Measurements from ENCODE around the gene BACH2.
"Not testable (repeated sequence)": the region's sequence is repeated elsewhere in the genome, so short reads cannot be mapped to it uniquely, and the experiment has no call there.

Gene BACH2

DNA sequence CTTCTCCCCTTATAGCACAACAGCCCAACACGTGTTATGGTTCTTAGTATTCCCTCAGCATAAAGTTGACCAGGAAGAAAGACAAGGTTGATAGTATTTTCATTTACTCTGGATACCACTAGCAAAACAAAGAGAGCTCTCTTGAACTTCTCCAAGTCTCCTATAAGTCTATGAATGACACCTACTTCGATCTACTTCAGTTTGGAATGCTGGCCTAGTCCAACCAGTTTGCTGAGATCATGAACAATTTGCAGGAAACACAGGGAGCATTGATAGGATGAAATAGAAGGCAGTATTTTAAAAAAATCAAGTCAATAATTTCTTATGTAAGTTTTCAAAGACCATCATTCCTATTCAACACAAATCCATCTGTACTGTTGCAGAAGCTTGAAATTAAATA is 308.8 kb downstream of the BACH2 start:
- no peak for DNase-seq (ENCODE audit: low read depth)

DNA sequence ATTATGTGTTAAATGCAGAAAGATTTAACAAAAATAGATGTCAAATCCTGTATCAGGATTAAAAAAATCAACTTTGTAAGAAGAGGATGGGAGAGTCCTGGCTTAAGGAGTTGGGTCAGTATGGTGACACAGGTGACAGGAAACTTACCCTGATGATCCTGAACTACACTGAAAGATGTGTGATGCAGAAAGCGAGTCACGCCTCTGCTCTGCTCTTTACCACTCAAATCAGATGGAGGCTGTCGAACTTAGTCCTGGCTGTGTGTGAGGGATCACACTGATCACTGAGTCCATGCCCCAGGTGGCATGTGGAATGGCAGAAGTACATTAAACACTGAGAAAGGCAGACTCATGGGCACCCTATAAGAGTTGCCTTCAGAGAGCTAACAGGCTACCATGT is 309.5 kb downstream of the BACH2 start:
- no peak for DNase-seq (ENCODE audit: low read depth)

DNA sequence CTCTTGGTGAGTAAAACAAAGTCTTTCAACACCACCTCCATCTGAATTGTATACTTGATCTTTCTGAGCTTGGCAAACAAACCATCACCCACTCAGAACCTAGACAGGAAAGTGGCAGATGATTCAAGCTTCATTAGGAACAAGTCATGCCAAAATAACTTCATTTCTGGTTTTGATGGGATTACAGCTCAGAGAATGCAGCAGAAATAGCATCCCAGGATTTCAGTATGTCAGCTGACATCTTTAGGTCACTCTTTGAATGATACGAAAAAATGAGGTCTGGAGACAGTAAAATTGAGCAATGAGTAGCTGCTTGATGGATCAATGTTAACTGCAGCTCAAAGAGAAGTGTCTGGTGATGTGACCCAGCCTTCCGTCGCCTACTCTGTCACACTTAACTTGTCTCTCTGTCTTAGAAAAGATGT is 310.0 kb downstream of the BACH2 start:
- DNase-seq (ENCODE audit: low read depth) = no peak

DNA sequence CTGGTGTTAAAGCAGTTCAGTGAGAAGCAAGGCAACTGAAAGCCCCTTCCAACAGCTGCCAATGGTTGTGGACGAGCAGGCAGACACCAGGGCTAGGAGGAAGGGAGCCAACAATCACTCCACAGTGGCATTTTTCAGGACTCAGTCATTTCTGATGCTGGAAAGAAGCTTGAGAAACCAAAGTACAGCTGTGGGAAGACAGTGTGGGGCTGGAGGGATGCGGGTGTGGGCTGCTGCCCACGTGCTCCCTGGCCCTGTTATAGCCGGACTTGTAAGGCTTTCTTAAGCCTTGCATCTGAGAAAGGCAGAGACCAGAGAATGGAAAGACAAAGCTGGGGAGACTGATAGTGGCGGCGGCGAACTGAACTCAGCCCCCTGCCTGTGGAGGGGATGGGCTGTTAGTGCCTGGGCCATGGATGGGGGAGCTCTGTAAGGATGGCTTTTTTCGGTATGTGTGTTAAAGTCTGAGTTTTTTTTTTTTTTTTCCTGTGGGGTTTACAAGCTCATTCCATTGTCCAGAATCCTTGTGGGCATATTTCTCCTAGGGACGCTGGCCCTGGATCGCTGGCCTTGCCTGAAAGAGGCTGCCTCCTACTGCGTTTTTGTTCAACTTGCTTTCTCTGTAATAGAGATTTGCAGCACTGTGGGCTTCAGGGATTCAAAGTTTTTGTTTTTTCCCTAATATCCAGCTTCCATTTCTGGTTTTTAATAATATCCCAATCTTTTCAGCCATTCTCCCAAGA is 310.7 kb downstream of the BACH2 start:
- DNase-seq (ENCODE audit: low read depth) = no peak

DNA sequence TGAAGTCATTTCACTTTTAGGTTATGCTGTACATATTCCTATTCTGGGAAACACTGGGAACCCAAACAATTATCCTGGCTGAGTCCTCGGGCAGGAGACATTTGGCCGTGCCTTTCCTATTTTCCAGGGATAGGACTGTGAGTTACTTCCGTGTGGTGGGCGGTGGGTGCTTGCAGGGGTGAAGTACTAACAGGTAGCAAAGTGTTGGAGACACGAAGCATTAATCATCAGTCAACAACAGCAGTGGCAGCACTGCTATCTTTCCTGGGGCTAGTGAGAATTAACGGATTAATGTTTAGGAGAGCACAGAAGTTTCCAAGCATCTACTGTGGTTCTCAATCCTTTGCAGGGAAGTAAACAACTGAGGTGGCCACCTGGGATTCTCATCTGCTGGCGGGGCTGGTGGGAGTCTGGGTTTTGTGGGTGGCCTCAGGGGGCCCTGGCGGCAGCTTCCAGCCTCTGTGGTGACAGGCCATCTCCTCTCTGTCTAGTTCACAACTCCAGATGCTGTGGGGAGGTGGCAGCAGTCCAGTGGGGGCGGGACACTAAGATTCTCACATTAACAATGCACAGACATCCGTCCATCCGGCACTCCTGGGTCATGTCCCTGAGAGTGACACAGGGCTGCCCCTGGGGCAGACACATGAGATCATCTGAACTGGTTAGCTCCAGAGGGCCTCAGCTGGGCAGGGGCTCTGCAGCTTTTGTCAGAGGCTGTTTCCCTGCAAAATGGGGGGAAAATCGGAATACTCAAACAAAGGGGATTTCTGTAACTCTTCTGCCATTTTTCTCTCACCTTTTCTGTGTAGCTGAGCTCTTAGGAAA is 311.5 kb downstream of the BACH2 start:
- no peak for DNase-seq (ENCODE audit: low read depth)

DNA sequence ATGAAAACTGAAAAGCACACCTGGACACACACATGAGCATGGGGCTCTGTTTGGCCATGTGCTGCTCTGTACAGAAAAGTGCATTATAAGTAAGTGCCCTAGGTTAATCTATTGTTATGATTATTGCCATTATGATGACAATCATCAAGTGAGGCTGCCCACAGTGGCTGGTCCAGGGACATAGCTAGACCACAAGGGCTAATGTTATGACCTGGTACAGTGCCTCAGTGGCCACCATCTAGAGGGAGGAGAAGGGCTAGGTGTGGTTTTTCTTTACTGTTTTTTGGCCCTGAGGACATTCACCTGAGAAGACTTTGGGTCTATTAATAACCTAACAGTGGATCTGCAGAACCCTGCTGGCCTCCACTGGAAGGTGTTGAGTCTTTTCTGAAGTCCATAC is 316.3 kb downstream of the BACH2 start:
- DNase-seq (ENCODE audit: low read depth) = no peak

DNA sequence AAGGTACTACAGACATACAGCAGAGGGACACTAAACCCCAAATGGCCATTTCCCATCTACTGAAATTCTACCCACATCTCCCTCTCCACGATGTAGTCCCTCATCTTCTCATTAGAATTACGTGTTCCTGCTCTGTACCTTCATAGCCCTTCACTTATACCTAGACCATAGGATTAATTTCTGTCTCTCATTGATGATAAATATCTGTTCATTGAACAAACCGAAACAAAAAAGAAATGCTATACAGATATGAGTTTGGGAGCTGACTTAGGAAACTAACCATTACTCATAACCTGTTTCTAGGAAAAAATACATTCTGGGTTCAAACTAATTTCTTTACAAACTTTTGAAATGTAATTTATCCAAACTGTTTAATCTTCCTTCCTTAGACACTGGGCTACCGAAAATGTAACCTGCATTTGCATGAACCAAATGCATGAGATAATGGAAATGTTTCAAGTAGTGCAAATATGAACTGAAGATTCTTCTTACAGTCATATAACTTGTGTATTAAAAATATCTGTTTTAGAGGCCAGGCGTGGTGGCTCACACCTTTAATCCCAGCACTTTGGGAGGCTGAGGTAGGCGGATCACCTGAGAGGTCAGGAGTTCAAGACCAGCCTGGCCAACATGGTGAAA is 317.0 kb downstream of the BACH2 start:
- no peak for DNase-seq (ENCODE audit: low read depth)

DNA sequence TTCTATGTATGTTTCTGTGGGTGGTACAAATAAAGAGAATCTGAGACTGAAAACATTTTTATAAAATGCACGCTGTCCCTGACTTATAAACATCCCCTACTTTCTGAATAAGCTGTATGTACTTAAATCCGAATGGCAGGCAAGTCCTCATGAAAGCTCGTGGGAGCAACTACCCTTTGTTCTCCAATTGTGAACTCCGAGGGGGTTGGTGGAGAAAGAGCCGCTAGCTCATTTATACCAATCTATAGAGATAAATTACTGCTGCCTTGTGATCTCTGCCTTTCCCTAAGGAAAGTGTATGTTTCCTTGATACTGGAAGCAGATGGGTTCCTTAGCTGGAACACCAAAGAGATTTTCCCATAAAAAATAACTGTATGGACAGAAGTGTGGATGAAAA is 317.9 kb downstream of the BACH2 start:
- no peak for DNase-seq (ENCODE audit: low read depth)

DNA sequence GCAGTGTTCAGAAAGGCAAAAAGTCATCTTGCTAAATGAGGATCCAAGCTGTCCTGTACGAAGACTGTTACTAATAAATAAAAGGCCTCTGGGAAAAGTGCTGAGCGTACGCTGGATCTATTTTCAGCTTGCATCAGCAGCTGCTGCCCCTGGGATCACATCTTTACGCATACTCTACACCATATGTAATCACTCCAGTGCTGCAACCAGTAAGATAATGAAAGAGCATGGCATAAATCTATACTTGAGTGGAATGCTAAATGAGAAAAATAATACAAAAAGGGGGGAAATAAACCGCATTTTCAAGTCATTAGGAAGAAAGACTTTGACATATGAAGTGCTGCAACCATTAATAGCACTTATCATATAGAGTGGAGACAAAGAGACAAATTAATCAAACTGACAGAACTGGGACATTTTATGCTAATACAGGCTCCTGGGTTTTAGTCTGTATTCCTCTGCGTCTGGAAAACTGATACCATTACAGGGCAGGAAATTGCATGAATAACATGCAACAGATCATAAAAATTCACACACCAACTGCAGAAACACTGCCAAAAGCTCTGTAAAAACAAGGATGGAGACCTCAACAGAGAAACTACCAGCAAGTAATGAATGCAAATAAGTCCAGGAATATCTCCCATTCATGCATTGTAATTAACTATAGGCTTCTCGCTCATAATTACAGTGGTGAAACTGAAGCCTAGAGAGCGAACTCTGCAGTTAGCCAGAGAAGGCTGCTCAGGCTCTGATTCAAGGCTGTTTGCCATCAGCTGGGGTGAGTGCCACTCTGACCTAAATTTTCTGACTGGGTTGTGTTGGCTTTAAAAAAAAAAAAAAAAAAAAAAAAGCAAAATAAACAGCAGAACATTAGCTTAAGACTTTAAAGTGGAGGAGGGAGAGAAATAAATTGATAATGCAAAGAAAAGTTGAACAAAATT is 318.6 kb downstream of the BACH2 start:
- DNase-seq (ENCODE audit: low read depth) = no peak

DNA sequence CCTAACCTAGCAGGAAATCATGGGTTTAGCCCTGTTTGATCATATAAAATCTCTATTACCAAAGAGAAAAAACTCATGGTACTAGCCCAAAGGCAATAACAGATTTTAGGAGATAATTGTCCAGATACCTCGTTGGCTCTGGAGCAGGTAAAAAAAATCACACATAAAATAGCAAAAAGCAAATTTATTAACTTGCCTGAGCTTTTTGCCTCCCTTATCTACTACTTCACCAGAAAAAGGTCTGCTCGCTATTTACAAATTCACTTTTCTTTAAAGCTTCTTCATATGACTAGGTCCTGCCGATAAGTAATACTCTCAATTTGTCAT is 320.0 kb downstream of the BACH2 start:
- no peak for DNase-seq (ENCODE audit: low read depth)

DNA sequence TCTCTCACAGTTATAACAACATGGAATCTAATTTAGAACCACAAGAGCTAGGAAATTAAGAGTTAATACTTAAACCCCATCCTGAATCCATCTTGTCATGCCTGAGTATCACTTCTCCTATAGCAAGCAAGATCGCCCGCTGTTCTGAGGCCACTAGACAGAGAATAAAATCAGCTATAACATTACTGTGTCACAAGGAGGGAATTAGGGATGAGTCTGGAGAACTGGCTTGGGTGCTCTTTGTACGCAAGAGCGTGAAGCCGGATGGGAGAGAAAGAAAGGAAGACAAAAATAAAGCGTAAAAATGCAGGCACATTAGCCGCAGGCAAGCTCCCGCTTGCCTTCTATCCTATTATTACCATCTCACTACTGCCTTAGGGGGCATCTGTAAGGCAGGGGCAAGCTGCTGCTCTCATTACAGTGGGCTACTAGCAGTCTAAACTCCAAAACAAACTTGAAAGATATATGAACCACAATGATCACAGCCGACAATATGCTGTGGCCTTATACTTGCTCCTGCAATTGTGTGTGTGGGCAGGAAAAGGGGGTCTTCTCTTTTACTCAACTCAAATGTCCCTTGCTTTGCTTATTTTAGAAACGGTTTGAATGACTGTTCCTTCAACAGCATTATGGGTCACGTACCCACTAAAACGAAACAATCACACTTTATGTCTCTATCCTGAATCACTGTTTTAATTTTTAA is 320.5 kb downstream of the BACH2 start:
- no peak for DNase-seq (ENCODE audit: low read depth)

DNA sequence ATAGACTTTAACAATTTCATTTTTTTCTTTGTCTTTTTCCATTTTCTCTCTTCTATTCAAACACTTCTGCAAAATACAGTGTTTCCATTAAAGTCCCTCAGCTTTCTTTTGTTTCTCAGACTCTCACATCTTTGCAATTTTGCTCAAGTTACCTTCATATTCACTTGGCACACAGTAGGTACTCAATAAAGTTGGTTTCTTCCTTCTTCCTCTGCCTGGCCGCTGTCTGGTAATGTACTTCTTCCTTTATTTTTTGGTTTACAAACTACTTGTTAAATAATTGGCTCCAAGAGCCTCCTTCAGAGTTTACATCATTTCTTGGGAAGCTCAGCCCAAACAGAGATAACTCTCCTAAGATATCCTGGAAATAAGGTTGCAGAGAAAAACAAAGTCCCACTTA is 321.3 kb downstream of the BACH2 start:
- no peak for DNase-seq (ENCODE audit: low read depth)

DNA sequence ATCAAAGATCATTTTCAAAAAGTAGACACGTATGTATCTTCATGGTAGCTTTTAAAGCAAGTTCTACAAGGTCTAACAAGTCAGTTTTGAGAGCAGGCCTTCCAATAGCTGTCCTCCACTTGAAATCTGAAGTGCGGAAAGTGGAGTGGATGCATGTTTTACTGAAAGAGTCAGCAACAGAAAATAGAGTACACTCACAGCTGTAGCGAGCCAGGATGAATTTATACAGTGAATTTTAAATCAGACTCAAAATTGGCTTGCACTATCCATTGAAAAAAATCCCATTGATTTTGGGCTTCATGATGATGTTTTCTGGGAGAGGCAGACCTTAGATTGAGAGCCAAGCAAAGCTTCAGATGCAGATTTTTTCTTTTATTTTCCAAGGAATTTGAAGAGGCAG is 321.8 kb downstream of the BACH2 start:
- DNase-seq (ENCODE audit: low read depth) = no peak

DNA sequence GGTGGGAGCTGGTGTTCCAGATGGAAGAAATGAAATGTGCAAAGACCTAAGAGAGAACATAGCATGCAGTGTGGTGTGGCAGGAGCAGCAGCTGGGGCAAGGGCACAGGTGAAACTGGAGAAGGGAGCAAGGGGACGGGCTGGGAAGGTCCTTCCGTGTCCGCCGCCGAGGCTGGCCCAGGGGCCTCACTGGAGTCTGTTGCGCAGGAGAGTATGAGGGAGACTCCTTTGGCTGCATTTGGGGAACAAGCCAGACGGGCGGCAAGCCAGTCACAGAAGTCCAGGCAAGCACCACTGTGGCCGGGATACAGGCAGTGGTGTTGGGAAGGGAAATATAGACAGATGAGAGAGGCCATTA is 324.6 kb downstream of the BACH2 start:
- no peak for DNase-seq (ENCODE audit: low read depth)

DNA sequence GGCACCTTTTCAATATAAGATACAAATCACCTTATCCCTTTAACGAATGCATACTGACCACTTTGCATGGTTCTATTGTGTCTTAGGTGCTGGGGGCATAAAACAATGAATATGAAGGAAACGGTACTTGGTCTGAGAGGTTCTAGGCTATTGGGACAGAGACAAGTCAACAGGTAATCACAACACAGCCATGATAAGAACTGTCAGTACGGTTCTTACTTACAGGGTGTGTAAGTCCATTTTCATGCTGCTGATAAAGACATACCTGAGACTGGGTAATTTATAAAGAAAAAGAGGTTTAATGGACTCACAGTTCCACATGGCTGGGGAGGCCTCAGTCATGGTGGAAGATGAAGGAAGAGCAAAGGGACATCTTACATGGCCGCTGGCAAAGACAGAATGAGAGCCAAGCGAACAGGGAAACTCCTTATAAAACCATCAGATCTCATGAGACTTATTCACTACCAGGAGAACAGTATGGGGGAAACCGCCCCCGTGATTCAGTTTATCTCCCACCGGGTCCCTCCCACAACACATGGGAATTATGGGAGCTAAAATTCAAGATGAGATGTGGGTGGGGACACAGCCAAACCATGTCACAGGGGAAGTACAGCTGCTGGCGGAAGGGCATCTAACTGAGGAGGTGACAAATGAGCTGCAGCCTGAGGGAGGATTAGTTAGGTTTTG is 325.2 kb downstream of the BACH2 start:
- not testable (repeated sequence) for DNase-seq (ENCODE audit: low read depth)

DNA sequence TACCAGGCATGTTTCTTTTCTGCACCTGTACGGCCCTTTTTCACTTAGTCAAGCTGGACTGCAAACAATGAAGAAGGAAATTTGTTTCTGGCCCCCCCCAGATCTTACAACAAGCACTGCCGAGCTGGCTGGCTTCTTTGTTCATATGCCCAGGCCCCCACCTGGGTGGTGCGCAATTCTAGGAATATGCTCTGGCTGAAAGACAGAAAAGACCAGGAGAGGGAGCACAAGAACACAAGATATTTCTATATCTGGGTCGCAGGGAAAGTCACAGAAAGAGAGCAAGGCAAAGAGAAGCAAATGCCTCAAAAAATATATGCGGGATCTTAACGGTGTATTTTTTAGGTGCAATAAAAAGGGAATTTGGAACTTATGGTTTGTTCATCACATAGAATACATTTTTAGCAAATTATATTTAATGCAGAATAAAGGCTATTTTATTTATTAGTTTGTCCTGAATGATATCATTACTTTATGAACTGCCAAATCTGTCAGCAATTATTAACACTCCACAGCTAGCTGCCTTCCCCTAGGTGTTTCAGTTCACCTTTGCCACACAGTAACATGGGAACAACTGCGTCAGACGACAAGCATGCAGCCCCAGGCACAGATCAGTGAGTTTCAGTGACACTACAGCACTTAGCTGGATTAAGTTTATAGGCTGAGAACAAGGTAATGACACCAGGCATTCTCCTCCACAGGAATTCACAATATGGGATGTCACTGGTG is 325.9 kb downstream of the BACH2 start:
- DNase-seq (ENCODE audit: low read depth) = no peak

DNA sequence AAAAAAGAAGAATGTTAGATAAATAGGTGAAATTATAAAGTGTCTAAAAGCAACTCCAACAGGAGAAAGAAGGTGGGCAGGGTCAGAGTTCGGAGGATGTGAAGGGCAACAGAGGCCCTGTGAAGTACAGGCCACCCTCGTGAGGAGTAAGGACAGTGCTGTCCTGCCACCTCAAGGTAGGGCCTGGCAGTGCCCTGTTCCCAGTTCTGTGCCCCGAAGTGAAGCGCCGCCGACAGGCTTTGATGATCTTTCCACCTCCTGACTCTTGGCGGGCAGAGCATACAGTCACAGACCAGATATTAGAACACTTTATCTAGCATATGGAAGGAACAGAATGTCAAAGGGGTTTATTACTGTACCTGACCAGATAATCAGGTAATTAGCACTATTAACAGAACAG is 326.6 kb downstream of the BACH2 start:
- DNase-seq (ENCODE audit: low read depth) = no peak

DNA sequence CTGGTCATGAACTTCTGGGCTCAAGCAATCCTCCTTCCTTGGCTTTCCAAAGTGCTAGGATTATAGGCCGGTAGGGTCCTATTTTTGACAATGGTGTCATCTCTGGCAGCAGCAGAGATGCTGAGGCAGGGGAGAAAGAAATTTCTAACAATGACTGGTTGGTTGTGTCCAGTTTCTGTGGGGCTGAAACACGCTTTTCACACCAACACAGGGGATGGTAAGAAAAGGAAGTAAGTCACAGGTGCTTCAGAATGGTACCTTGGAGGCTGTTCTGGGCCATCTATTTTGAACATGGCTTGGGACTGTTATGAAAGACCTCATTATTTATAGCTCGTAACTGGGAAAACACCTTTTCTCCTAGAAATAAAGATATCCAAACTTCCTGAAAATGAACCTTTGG is 329.7 kb downstream of the BACH2 start:
- no peak for DNase-seq (ENCODE audit: low read depth)

DNA sequence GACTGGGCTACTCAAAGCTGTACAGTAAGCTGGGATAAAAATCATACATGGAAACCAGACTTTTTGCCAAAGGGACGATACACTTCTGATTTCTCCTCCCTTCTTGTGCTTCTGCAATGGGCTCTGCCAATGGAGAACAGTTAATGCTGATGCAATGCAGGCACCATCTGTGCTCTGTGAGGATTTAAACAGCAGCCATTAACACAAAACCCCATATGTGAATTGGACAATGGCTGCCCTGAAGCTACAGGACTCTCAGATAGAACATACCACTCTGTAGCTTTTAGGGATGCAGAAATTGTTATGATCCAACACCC is 330.5 kb downstream of the BACH2 start:
- DNase-seq (ENCODE audit: low read depth) = no peak

DNA sequence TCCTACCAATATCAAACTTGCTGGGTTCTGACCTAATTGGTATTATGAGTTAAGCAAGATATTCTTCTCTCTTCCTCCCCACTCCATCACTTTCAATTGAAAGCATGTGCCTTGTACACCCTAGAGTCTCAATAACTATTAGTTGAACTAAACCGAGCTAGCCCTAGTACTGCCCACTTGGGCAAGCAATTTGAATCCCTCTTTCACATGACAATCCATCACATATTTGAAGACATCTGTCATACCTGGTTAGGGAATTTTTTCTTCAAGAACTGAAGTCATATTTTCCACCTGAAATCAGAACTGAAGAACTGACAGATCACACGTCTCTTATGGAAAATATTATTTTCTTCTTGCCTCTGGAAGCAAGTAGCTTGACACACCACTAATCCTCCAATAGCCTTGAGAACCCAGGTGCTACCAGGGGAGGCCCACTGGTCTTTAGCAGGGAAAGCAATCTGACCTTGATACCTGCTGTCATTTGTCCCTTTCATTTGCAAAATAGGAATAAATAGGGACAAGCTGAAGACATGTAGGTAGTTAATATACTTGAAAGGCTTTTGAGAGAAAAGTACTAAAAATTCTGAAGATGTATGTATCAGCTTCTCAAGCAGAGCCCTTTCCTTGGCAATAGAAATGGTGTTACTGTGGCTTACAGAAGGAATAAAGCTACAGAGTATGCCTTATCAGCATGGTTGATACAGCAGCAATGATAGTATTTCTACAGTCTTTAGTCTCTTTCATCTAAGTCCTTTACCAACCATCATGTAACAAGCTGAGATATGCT is 331.0 kb downstream of the BACH2 start:
- DNase-seq (ENCODE audit: low read depth) = no peak
